Measurements from ENCODE around the gene SLC1A3.
A peak's percentile ranks its signal among the peaks of the same experiment; 100 is the strongest.

Gene SLC1A3

DNA sequence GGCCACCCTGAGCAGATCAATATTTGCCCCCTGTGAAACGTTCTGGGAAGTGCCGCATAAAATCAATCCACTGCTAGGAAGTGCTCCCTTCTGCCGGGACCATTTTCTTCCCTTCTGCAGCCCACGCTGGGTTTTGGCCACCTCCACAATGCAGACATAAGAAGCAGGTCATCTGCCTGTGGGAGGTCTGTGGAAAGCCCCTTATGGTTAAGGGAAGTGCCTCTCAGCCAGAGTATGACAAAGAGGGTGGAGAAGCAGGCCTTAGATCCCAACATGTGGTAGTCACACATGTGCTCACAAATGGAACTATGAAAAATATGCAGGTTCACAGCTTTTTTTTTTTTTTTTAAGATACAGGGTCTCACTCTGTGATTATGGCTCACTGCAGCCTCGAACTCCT is 82.8 kb downstream of the SLC1A3 start:
- DNase-seq: no peak

DNA sequence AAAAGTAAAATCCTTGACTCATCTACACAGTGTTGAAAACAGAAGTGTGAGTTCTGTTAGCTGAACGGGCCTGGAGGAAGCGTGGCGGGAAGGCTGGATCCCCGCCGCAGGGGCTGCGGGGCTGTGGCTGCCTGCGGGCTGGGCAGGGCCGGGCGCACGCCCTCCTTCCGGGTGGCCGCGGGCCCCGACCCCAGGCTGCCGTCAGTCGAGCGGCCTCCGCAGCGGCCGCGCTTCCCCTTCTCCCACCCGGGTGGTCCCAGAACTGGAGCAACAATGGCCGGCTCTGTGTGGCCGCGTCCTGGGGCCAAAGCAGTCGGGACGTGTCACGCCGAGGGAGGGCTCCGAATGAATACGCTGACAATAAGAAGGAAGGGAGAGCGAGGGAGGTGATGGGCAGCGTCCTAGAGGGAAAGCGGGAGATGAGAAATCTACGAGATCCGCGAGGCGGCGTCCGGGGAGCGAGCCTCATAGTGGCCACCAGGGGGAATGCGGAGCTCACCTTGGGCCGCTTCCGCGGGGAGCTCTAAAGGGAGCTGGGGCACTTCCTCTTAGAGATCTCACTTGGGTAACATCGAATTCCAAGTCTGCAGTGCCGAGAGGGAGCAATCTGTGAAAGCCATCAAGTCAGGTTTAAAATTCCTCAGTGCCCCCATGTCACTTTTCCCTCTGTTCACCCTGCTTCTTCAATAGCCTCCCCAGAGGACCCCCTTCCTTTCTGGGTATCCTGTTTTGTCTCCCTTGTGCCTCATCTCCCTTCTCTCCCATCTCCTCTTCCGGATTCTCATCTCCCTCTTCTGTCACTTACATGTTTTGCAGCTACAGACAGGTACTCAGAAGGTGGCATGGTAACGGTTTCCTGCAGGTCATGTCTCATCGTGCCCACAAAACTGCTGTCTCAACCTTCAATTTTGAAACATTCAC is 83.9 kb downstream of the SLC1A3 start:
- DNase-seq: peak; percentile 95

GRCh38 chr5:36691226-36691625 is 84.8 kb downstream of the SLC1A3 start:
- DNase-seq: no peak

GRCh38 chr5:36691696-36692371 is 85.4 kb downstream of the SLC1A3 start:
- DNase-seq: peak; percentile 57

- DNase-seq: peak; percentile 94
These were observed 86.7 kb downstream of the SLC1A3 start for GRCh38 chr5:36692791-36693763.

- DNase-seq: peak; percentile 24
These were observed 87.9 kb downstream of the SLC1A3 start for GRCh38 chr5:36694351-36694750.

GRCh38 chr5:36696059-36696673 is 89.8 kb downstream of the SLC1A3 start:
- DNase-seq: peak; percentile 82

DNA sequence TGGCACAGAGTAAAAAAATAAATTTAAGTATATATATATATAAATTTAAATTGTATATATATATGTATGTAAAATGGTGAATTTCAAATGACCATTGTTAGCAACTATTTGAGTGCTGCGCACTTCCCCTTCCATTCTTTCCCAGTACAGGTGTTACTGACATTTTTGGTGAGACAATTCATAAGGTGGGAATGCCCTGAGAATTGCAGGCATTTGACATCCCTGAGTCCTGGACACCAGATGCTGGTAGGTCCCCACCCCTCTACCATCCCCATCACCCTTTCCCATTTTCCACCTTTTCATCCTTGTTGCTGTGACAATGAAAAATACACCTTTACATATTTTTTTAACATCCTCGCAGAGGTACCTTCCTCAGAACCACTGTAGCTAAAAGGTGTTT is 91.6 kb downstream of the SLC1A3 start:
- peak; percentile 14 for DNase-seq

DNA sequence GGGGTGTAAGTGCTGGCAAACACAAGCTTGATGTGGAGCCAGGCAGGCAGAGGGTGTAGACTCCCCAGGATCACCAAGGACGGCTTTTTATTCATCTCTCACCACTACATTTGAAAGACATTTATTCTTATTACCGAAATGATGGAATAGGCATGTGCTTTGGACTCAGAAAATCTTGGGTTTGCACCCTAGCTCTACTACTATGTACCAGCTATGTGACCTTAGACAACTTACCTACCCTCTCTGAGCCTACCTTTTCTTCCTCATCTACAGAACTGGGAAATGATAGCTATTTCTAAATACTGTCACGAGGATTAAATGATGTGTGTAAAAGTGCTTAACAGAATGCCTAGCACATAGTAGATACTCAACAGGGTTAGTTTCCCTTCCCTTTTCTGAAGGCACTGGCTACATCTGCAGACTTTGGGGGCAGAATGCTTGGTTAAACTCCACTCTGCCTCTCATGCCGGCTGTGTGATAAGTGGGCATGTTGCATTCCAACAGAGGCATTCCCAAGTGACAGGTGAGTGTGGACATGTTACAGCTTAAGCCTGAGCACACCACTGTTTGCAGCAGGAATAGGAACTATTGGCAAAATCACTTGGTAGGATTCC is 94.8 kb downstream of the SLC1A3 start:
- peak; percentile 60 for DNase-seq

- peak; percentile 16 for DNase-seq
These were observed 96.9 kb downstream of the SLC1A3 start for GRCh38 chr5:36703245-36703860.

DNA sequence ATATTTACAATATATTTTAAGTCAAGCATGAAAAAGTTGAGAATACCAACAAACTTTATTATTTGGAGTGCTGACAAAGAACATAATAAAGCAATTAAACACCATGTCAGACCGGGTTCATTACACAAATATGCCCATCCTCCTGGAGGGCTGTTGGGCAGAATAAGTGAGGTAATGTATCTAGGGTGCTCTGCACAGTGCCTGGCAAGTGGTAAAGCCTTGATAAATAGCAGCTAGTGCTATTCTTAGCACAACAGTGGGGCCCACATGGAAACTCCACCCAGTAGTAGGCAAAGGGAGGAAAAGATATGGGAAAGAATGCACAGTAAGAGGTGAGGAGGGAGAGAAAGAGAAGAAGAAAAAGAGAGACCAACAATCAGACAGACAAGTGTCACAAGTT is 97.7 kb downstream of the SLC1A3 start:
- peak; percentile 11 for DNase-seq

DNA sequence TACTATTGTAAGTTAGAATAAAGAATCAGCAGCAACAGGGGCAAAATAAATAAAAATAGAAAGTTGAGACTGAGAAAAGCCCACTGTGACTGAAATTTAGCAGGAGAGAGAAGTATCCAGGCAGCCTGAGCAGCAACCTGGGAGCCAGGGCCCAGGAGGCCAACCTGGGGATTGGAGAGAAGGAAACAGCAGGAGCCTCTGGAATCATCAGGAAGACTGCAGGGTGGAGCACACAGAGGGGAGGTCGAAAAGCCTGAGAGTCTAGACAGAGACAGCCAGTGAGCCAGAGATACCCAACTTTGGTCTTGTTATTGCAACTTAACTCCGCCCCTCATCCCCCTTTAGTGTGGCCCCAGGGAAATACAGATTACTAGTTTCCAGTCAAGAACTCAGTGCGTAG is 98.6 kb downstream of the SLC1A3 start:
- DNase-seq: peak; percentile 52

DNA sequence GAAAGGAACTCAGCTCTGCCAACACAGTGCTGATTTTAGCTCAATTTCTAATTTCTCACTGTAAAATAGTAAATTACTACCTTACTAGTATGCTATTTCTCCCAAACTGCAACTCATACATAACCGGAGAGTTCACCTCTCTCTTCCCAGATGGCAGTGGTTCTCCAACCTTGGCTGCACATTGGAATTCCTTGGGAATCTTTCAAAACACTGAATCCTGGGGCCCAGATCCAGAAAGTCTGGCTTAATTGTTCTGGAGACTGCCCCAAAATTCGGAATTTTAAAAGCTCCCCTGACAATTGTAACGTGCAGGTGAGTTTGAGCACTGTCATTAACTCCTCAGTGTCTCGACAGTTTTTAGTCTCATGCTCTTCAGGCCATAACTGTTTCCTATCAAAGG is 100.3 kb downstream of the SLC1A3 start:
- no peak for DNase-seq

- no peak for DNase-seq
These were observed 102.6 kb downstream of the SLC1A3 start for GRCh38 chr5:36708996-36709395.

GRCh38 chr5:36710039-36710438 is 103.6 kb downstream of the SLC1A3 start:
- DNase-seq: no peak

DNA sequence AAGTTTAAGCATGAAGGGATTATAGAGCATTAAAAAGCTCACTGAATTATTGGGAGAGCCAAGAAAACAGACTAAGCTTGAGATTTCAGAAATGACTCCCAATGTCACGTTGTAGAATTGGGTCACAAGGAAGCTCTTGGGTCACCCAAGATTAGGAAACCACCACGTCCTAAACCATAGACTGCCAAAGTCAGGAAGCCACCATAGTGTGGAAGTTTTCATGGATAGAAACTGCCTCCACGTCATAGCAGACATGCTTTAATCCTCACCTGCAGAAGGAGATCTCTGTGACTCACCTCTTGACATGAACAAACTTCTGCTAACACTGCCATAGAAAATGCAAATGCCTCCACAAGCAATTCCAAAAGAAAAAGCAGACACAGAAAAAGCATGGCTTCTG is 106.3 kb downstream of the SLC1A3 start:
- DNase-seq: no peak

- DNase-seq: no peak
These were observed 107.1 kb downstream of the SLC1A3 start for GRCh38 chr5:36713541-36713940.

- no peak for DNase-seq
These were observed 110.8 kb downstream of the SLC1A3 start for GRCh38 chr5:36717131-36717695.

- no peak for DNase-seq
These were observed 112.9 kb downstream of the SLC1A3 start for GRCh38 chr5:36719282-36719681.

- DNase-seq: no peak
These were observed 114.3 kb downstream of the SLC1A3 start for GRCh38 chr5:36720688-36721087.

DNA sequence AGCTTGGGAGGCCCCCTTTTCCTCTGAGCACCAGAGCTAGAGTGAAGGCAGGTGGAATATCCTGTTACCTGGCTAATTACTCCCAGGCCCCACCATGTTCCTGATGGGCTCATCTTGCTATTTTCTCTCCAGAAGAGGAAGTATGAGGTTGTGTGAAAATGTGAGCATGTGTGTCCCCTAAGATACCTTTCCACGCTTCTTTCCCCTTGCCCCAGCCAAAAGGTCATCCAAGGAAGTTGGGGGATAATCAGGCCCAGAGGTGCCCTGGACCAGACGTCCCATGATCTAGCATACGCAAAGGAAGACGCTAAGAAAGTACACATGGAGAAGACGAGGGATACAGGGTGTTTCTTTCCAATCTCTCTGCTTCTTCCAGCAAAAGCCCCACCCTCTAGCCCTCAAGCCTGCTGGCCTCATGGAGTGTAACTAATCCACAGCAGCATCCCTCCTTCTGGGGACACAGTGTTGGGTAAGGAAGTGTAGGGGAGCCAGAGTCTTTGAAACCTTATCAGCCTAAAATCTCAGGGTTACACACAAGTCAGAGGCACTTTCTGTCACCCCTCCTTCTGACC is 115.3 kb downstream of the SLC1A3 start:
- DNase-seq: no peak
